Hepatocyte (in vitro differentiated cells): Measurements from ENCODE around the gene ZNF605. TPM values are rescaled to one million over a fixed set of nuclear protein-coding genes. Genes with fewer than 3 reads are reported as not detected.

Experiments
- DNase-seq: peaks from one replicate; pipeline ENCODE4 v3.0.0-alpha.2; 2016; ENCODE audit warnings: low spot score
- H2AFZ ChIP-seq: fragments of 200-600 bp; sonication (generic); 2 replicates; pipeline ENCODE4 v1.6.0; 2016; ENCODE audit warnings: antibody characterized with exemption, mild to moderate bottlenecking
- H3K27ac ChIP-seq: fragments of 200-600 bp; sonication (generic); 2 replicates; pipeline ENCODE4 v1.5.1; 2016; ENCODE audit warnings: mild to moderate bottlenecking
- H3K27me3 ChIP-seq: fragments of 200-600 bp; sonication (generic); 2 replicates; pipeline ENCODE4 v1.6.1; 2016
- H3K36me3 ChIP-seq: fragments of 200-600 bp; sonication (generic); replicated peaks from 2 replicates; pipeline ENCODE4 v1.5.1; 2016; ENCODE audit warnings: low read depth; ENCODE audit not compliant: insufficient read depth
- H3K4me1 ChIP-seq: fragments of 200-600 bp; sonication (generic); 2 replicates; pipeline ENCODE4 v1.5.1; 2016; ENCODE audit warnings: mild to moderate bottlenecking, moderate library complexity; ENCODE audit not compliant: insufficient read depth
- H3K4me2 ChIP-seq: fragments of 200-600 bp; sonication (generic); 2 replicates; pipeline ENCODE4 v1.6.0; 2016
- H3K4me3 ChIP-seq: fragments of 200-600 bp; sonication (generic); 2 replicates; pipeline ENCODE4 v1.5.1; 2016; ENCODE audit warnings: mild to moderate bottlenecking
- H3K79me2 ChIP-seq: fragments of 200-600 bp; sonication (generic); 2 replicates; pipeline ENCODE4 v1.6.0; 2017; ENCODE audit warnings: mild to moderate bottlenecking
- H3K9me2 ChIP-seq: fragments of 200-600 bp; sonication (generic); replicated peaks from 2 replicates; pipeline ENCODE4 v1.6.0; 2017; ENCODE audit warnings: mild to moderate bottlenecking; ENCODE audit not compliant: insufficient read depth
- H3K9me3 ChIP-seq: fragments of 200-600 bp; sonication (generic); 2 replicates; pipeline ENCODE4 v1.5.1; 2016; ENCODE audit warnings: low read depth, mild to moderate bottlenecking
- H4K20me1 ChIP-seq: fragments of 200-600 bp; sonication (generic); 2 replicates; pipeline ENCODE4 v1.6.0; 2016; ENCODE audit warnings: mild to moderate bottlenecking; ENCODE audit not compliant: insufficient read depth, poor library complexity, severe bottlenecking
- CTCF ChIP-seq: fragments of 200-600 bp; sonication (generic); IDR thresholded peaks from 2 replicates; pipeline ENCODE4 v1.5.1; 2016; ENCODE audit warnings: antibody characterized with exemption, mild to moderate bottlenecking; ENCODE audit not compliant: poor library complexity
- EZH2 ChIP-seq: fragments of 200-600 bp; sonication (generic); IDR thresholded peaks from 2 replicates; pipeline ENCODE4 v1.6.1; 2016; ENCODE audit warnings: antibody characterized with exemption, mild to moderate bottlenecking, borderline replicate concordance
- EZH2phosphoT487 ChIP-seq: fragments of 200-600 bp; sonication (generic); IDR thresholded peaks from one replicate; pipeline ENCODE4 v1.6.1; 2018; ENCODE audit warnings: antibody characterized with exemption, mild to moderate bottlenecking, low read depth, moderate library complexity; ENCODE audit not compliant: unreplicated experiment, severe bottlenecking
- WGBS: methylation state at CpG from one replicate; pipeline ENCODE4 v1.1.6; 2016; ENCODE audit warnings: low lambda C conversion rate; ENCODE audit errors: missing lambda C conversion rate; 5-methylcytosine and 5-hydroxymethylcytosine counted together
- polyA plus RNA-seq: library from polyadenylated mRNA; unstranded; fragments of >200 nt; fragmentation: Nextera tagmentation; extraction: Ambion mirVana; gene quantifications from 2 replicates; pipeline ENCODE4 v1.2.1, GENCODE V29; 2016
- total RNA-seq: library from RNA; depleted of rRNA; stranded (reverse); fragments of >200 nt; gene quantifications from 2 replicates; pipeline ENCODE4 v1.2.3, GENCODE V29; 2014

Gene ZNF605
- total RNA-seq (10.5 and 10.9 TPM in 2 replicates), polyA plus RNA-seq (2.8 and 3.5 TPM in 2 replicates)

GRCh38 chr12:132956011-132956788 lies at the start of gene ZNF605:
TSS of gene ZNF605 (minus strand) at chr12:132956306. CDS start at chr12:132945635, 10,671 bp downstream.
- H2AFZ ChIP-seq = peak within 1 kb of the TSS; percentile 96
- H3K36me3 ChIP-seq = no peaks in the 10 kb centered on the region
- TF ChIP-seq EZH2 (no peak), EZH2phosphoT487 (no peak), CTCF (no peak)
- peaks cover 43% of the 10 kb centered on the region for H3K79me2 ChIP-seq
- H4K20me1 ChIP-seq = no peaks in the 10 kb centered on the region
- H3K27ac ChIP-seq = peak within 1 kb of the TSS; percentile 99
- H3K27me3 ChIP-seq = no peaks in the 10 kb centered on the region
- DNase-seq = peak; percentile 93
- no peaks in the 10 kb centered on the region for H3K9me2 ChIP-seq
- H3K4me2 ChIP-seq = peak within 1 kb of the TSS; percentile 95
- H3K4me1 ChIP-seq = peaks cover 8% of the 10 kb centered on the region
- H3K4me3 ChIP-seq = peak within 1 kb of the TSS; percentile 97
- H3K9me3 ChIP-seq = peaks cover 16% of the 10 kb centered on the region
- 23% methylated on average over 33 of the region's 67 CpGs for WGBS

GRCh38 chr12:132998741-132999140 lies 42.6 kb upstream of the ZNF605 start:
- WGBS = 53% methylated on average over 1 of the region's 1 CpG
- H3K79me2 ChIP-seq = peaks cover 69% of the 10 kb centered on the region
- H3K4me1 ChIP-seq = no peaks in the 10 kb centered on the region
- no peak overlapping the region for H2AFZ ChIP-seq
- H3K9me3 ChIP-seq = peaks cover 52% of the 10 kb centered on the region
- no peak overlapping the region for H3K27ac ChIP-seq
- no peaks in the 10 kb centered on the region for H3K27me3 ChIP-seq
- no peaks in the 10 kb centered on the region for H3K36me3 ChIP-seq
- no peak for DNase-seq
- no peaks in the 10 kb centered on the region for H4K20me1 ChIP-seq
- H3K4me3 ChIP-seq = no peak overlapping the region
- no peak overlapping the region for H3K4me2 ChIP-seq
- no peak for TF ChIP-seq EZH2phosphoT487
- TF ChIP-seq EZH2 = no peak
- TF ChIP-seq CTCF = no peak
- H3K9me2 ChIP-seq = no peaks in the 10 kb centered on the region

GRCh38 chr12:132986885-132987225 lies 30.7 kb upstream of the ZNF605 start:
- DNase-seq = no peak
- H3K27me3 ChIP-seq = no peaks in the 10 kb centered on the region
- H3K27ac ChIP-seq = peak overlapping the region; percentile 80
- H3K79me2 ChIP-seq = peaks cover 55% of the 10 kb centered on the region
- TF ChIP-seq CTCF (no peak), EZH2phosphoT487 (no peak), EZH2 (no peak)
- no peaks in the 10 kb centered on the region for H4K20me1 ChIP-seq
- H2AFZ ChIP-seq = peak overlapping the region; percentile 84
- H3K4me3 ChIP-seq = peak overlapping the region; percentile 53
- no peaks in the 10 kb centered on the region for H3K9me2 ChIP-seq
- H3K4me2 ChIP-seq = peak overlapping the region; percentile 96
- H3K9me3 ChIP-seq = peaks cover 8% of the 10 kb centered on the region
- H3K36me3 ChIP-seq = peaks cover 4% of the 10 kb centered on the region
- WGBS = 17% methylated on average over 11 of the region's 11 CpGs
- H3K4me1 ChIP-seq = peaks cover 8% of the 10 kb centered on the region
